Measurements from ENCODE around the gene ZNF618.

GRCh38 chr9:114086607-114087006, 210.5 kb downstream of the ZNF618 start:
- TF ChIP-seq, protein P1, sequence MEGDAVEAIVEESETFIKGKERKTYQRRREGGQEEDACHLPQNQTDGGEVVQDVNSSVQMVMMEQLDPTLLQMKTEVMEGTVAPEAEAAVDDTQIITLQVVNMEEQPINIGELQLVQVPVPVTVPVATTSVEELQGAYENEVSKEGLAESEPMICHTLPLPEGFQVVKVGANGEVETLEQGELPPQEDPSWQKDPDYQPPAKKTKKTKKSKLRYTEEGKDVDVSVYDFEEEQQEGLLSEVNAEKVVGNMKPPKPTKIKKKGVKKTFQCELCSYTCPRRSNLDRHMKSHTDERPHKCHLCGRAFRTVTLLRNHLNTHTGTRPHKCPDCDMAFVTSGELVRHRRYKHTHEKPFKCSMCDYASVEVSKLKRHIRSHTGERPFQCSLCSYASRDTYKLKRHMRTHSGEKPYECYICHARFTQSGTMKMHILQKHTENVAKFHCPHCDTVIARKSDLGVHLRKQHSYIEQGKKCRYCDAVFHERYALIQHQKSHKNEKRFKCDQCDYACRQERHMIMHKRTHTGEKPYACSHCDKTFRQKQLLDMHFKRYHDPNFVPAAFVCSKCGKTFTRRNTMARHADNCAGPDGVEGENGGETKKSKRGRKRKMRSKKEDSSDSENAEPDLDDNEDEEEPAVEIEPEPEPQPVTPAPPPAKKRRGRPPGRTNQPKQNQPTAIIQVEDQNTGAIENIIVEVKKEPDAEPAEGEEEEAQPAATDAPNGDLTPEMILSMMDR (optimal IDR thresholded peaks at IDR 0.05 in 1 of 3, IDR thresholded peaks at IDR 0.05 in 1 of 3, conservative IDR thresholded peaks at IDR 0.05 in 1 of 3; ENCODE audit: extremely low read depth in 1 of 3, insufficient read depth in 2 of 3, low read length in 3 of 3): no peak
- TF ChIP-seq EZH2 (IDR thresholded peaks at IDR 0.05; ENCODE audit: low read length): no peak
